ENCODE measurements around the gene B3GNT9. TPM values are rescaled to one million over a fixed set of nuclear protein-coding genes. Genes with fewer than 3 reads are reported as not detected.

B3GNT9 gene
- total RNA-seq, 1 donor from 2014 or later: 40.7 TPM

GRCh38 chr16:67112591-67113399 lies 38.0 kb downstream of the B3GNT9 start:
- no peaks in the 10 kb centered on the region for H3K36me3 ChIP-seq
- H3K27ac ChIP-seq: no peak overlapping the region
- H3K4me3 ChIP-seq: no peak overlapping the region
- no peaks in the 10 kb centered on the region for H3K9me3 ChIP-seq
- TF ChIP-seq, protein P1, sequence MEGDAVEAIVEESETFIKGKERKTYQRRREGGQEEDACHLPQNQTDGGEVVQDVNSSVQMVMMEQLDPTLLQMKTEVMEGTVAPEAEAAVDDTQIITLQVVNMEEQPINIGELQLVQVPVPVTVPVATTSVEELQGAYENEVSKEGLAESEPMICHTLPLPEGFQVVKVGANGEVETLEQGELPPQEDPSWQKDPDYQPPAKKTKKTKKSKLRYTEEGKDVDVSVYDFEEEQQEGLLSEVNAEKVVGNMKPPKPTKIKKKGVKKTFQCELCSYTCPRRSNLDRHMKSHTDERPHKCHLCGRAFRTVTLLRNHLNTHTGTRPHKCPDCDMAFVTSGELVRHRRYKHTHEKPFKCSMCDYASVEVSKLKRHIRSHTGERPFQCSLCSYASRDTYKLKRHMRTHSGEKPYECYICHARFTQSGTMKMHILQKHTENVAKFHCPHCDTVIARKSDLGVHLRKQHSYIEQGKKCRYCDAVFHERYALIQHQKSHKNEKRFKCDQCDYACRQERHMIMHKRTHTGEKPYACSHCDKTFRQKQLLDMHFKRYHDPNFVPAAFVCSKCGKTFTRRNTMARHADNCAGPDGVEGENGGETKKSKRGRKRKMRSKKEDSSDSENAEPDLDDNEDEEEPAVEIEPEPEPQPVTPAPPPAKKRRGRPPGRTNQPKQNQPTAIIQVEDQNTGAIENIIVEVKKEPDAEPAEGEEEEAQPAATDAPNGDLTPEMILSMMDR (IDR thresholded peaks at IDR 0.05): no peak
- DNase-seq (ENCODE audit: low spot score in 2 of 2): no peak
- peaks cover 10 to 13% of the 10 kb centered on the region in 2 donors for H3K4me1 ChIP-seq
- no peaks in the 10 kb centered on the region for H3K27me3 ChIP-seq
- intact Hi-C loops (cut with DNase I): no loop called here

DNA sequence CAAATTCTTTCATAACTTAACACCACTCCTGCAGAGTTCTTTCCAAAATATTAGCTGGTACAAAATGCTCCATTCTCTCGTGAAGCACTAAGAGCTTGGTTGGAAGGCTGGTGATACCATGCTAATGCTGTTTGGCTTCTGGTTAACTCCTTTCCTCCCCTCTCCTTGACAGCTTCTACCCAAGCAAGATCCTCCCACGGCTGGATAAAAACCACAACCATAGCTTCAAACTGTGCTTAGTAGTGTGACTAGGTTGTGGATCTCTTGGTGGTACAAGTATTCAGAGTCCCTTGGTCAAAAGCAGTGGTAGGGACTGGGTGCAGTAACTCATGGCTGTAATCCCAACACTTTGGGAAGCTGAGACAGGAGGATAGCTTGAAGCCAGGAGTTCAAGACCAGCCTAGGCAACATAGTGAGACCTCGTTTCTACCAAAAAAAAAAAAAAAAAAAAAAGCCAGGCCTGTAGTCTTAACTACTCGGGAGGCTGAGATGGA lies 38.8 kb downstream of the B3GNT9 start:
- H3K27me3 ChIP-seq: no peaks in the 10 kb centered on the region
- H3K27ac ChIP-seq: no peak overlapping the region
- H3K9me3 ChIP-seq: no peaks in the 10 kb centered on the region
- peaks cover 10 to 13% of the 10 kb centered on the region in 2 donors for H3K4me1 ChIP-seq
- no peaks in the 10 kb centered on the region for H3K36me3 ChIP-seq
- intact Hi-C loops (cut with DNase I): no loop called here
- TF ChIP-seq, protein P1 (IDR thresholded peaks at IDR 0.05): no peak
- DNase-seq (ENCODE audit: low spot score in 2 of 2): no peak
- H3K4me3 ChIP-seq: no peak overlapping the region

- H3K4me1 ChIP-seq: peaks cover 10 to 13% of the 10 kb centered on the region in 2 donors
- peak within 1 kb of the TSS; percentile 88 to 90 for H3K4me3 ChIP-seq
- no peaks in the 10 kb centered on the region for H3K27me3 ChIP-seq
- H3K36me3 ChIP-seq: no peaks in the 10 kb centered on the region
- peak within 1 kb of the TSS; percentile 81 to 87 for H3K27ac ChIP-seq
- intact Hi-C loops (cut with DNase I): loop anchor here (2.0 to 5.0 kb wide), 3 partner anchors 41 to 132 kb away; partner anchors contain the start of genes B3GNT9 and CBFB
- TF ChIP-seq, protein P1 (IDR thresholded peaks at IDR 0.05): no peak
- DNase-seq (ENCODE audit: low spot score in 2 of 2): peak; percentile 51 to 95
- no peaks in the 10 kb centered on the region for H3K9me3 ChIP-seq
Observed at GRCh38 chr16:67109407-67110135, 41.2 kb downstream of the B3GNT9 start, which contains the start of gene PHAF1. Gene PHAF1, plus strand, starts transcription at chr16:67109941. Its CDS starts 235 bp downstream, at chr16:67110176.

- Histone ChIP-seq H3K27ac (peak overlapping the region; percentile 81 to 87), H3K27me3 (no peaks in the 10 kb centered on the region), H3K36me3 (no peaks in the 10 kb centered on the region), H3K4me3 (peak overlapping the region; percentile 88 to 90), H3K9me3 (no peaks in the 10 kb centered on the region), H3K4me1 (peaks cover 10 to 13% of the 10 kb centered on the region in 2 donors)
- DNase-seq (ENCODE audit: low spot score in 2 of 2): no peak
- TF ChIP-seq, protein P1 (IDR thresholded peaks at IDR 0.05): no peak
- intact Hi-C loops (cut with DNase I): loop anchor here (2.0 to 5.0 kb wide), 3 partner anchors 42 to 132 kb away; partner anchors contain the start of genes B3GNT9 and CBFB
Observed at GRCh38 chr16:67108931-67109406, 41.8 kb downstream of the B3GNT9 start.

DNA sequence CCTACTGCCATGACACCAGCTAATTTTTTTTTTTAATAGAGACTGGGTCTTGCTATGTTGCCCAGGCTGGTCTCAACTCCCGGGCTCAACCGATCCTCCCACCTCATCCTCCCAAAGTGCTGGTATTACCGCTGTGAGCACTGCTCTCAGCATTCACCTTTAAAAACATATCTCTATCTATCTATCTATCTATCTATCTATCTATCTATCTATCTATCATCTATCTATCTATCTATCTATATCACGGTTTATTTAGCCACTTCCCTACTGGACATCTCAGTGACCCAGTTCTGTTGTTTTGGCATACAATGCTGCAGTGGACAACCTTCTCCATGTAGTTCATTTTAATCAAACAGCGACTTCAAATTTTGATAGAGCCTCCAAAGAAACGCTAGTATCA lies 42.3 kb downstream of the B3GNT9 start:
- no peaks in the 10 kb centered on the region for H3K9me3 ChIP-seq
- H3K27ac ChIP-seq: no peak overlapping the region
- DNase-seq (ENCODE audit: low spot score in 2 of 2): no peak
- TF ChIP-seq, protein P1 (IDR thresholded peaks at IDR 0.05): no peak
- intact Hi-C loops (cut with DNase I): loop anchor here (2.0 to 5.0 kb wide), 3 partner anchors 42 to 131 kb away; partner anchors contain the start of genes B3GNT9 and CBFB
- no peaks in the 10 kb centered on the region for H3K27me3 ChIP-seq
- no peaks in the 10 kb centered on the region for H3K36me3 ChIP-seq
- H3K4me3 ChIP-seq: no peak overlapping the region
- peaks cover 10 to 13% of the 10 kb centered on the region in 2 donors for H3K4me1 ChIP-seq

Measured in ascending aorta (tissue), 2 donors.